COLO668 (cell line): Measurements from ENCODE around the gene PTPN9.
"Not testable (repeated sequence)": the region's sequence is repeated elsewhere in the genome, so short reads cannot be mapped to it uniquely, and the experiment has no call there.

Experiments used
- DNase-seq: peaks from one replicate; lab custom pipeline; 2025; ENCODE audit not compliant: unreplicated experiment; lab: John Stamatoyannopoulos, UW

The PTPN9 gene

DNA sequence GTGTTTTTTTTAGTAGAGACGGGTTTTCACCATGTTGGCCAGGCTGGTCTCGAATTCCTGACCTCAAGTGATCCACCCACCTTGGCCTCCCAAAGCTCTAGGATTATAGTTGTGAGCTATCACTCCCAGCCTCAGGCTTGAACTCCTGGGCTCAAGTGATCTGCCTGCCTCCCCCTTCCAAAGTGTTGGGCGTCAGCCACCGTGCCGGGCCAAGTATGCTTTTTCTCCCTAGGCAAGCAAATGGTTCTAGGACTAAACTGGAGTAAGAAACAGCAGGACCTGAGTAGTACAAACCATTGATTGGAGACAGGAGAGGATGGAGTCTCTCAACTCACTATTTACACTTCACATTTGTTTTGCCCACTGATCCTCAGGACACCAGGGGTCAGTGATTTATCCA is 4.6 kb upstream of the PTPN9 start:
- no peak for DNase-seq

DNA sequence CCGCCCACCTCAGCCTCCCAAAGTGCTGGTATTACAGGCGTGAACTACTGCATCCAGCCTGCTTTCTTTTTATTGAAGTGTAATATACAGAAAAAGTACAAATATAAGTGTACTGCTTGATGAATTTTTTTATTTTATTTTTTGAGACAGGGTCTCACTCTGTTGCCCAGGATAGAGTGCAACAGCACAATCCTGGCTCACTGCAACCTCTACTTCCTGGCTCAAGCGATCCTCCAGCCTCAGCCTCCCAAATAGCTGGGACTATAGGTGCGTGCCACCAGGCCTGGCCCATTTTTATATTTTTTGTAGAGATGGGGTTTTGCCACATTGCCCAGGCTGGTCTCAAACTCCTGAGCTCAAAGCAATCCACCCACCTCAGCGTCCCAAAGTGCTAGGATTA is 3.8 kb upstream of the PTPN9 start:
- not testable (repeated sequence) for DNase-seq

DNA sequence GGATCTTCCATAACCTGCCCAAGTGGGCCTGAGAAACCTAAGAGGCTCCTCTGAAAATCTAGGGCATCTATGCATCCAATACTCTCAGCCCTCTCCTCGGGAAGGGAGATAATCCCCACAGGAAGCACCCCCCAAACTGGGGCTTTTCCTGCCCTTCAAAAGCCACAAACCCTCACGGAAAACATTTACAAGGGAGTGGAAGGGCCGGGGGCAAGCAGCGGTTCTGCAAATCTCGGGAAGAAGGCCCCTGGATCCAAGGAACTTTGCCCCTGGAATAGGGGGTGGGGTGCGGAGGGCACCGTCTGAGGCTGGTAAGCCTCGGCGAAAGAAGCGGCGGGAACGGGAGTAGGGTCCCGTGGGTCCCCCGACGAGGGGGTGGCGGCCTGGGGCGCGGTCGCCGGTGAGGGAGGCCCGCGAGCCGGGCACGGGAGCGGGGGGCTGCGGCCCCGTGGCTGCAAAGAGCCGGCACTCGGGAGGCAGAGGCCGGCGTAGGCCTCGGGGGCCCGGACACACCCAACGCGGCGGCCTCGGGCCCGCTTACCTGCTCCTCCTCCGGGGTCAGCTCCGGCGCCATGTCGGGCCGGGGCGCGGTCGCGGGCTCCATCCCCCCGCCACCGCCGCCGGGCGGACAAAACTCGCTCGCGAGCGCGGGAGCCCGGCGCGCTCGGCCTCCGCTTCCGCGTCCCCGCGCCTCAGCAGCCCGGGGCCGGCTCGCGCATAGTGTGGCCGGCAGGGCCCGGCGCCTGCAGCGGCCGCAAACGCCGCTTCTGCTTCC is 755 bp downstream of the PTPN9 start:
- peak; percentile 74 for DNase-seq

- no peak for DNase-seq
Observed at GRCh38 chr15:75577401-75578172, 1.5 kb downstream of the PTPN9 start.

- DNase-seq = no peak
Observed at GRCh38 chr15:75573648-75574384, 5.3 kb downstream of the PTPN9 start.

DNA sequence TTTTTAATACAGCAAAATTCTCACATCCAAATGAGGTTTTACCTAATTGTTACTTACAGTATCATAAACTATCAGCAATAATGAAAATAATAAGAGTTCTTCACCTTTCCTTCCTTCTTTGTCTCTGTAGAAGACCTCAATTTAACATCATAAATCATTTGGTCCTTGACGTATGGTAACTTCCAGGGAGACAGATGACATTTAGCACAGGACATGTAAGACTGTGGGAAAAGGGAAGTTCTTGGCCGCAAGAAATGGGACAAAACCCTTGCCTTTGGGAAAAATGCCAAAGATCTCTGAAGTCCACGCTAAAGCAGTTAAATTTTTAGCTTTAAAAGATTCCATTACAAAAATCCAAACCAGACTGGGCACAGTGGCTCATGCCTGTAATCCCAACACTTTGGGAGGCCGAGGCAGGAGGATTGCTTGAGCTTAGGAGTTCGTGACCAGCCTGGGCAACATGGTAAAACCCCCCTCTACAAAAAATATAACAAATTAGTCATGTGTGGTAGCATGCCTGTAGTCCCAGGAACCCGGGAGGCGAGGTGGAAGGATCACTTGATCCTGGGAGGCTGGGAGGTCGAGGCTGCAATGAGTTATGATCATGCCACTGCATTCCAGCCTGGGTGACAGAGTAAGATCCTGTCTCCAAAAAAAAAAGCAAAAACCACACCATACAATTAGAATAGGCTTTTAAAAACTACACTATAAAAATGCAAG is 8.8 kb downstream of the PTPN9 start:
- DNase-seq = no peak

DNA sequence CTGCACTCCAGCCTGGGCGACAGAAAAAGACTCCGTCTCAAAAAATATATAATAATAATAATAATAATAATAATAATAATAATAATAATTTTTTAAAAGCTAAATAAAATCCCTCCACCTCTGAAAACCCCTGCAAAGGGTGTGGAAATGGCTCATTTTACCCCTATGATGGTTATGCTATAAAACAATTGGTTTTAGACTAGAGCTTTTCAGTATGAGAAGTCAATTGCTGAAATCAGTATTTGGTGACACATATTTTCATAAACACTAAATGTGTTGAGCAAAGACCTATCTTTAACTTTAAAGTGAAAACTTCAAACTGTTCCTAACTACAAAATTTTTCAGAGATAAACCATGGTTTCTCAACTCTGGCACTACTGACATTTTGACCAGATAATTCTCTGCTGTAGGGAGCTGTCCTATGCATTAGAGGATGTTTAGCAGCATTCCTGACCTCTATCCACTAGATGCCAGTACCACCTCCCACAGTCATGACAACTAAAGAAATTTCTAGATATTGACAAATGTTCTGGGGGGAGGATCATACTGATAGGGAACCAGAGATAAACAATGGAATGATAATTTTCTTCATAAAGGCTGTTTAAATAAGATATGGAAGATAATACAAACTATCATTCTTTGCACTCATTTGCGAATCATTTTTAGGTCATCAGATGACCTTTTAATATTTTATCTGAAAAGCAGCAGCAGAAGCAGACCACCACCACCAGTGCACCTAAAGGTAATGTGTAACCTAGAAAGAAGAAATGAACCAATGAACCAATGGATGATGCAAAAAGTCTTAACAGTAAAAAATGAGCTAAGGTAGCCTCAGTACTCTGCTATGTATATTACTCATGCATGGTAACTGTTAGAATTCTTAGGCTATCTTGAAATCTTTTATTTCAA is 13.8 kb downstream of the PTPN9 start:
- DNase-seq = no peak

DNA sequence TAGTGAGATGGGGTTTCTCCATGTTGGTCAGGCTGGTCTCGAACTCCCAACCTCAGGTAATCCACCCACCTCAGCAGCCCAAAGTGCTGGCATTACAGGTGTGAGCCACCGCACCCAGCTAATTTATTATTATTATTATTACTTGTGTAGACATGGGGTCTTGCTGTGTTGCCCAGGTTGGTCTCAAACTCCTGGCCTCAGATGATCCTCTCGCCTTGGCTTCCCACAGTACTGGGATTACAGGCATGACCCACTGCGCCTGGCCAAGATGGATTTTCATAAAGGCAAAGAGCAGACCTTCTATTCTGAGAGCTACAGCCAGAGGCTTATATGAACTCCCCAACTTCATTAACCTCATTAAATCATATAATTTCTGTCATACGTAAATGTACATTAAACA is 17.2 kb downstream of the PTPN9 start:
- no peak for DNase-seq

- DNase-seq = peak; percentile 28
Observed at GRCh38 chr15:75559360-75559759, 19.8 kb downstream of the PTPN9 start.

- DNase-seq = not testable (repeated sequence)
Observed at GRCh38 chr15:75558955-75559354, 20.2 kb downstream of the PTPN9 start.

DNA sequence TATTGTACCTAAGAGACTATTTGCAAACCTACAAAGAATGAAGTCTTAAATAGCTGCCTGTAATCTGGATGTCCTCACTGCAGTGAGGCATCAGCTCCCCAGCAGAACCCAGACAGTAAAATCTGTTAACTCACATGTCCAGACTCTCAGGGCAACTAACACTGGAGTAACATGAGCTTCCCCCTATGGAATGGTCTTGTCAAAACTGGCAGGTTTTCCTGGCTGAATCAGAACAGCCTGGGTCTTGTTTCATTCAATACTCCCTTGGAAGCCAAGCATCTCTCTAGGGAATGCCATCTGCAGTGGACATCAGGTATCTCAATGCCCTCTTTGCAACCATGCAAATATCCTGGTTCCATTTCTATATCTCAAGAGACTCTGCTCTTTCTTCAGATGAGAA is 24.4 kb downstream of the PTPN9 start:
- DNase-seq = no peak

- no peak for DNase-seq
Observed at GRCh38 chr15:75553659-75554058, 25.5 kb downstream of the PTPN9 start.

GRCh38 chr15:75551091-75551490 is 28.0 kb downstream of the PTPN9 start:
- no peak for DNase-seq

DNA sequence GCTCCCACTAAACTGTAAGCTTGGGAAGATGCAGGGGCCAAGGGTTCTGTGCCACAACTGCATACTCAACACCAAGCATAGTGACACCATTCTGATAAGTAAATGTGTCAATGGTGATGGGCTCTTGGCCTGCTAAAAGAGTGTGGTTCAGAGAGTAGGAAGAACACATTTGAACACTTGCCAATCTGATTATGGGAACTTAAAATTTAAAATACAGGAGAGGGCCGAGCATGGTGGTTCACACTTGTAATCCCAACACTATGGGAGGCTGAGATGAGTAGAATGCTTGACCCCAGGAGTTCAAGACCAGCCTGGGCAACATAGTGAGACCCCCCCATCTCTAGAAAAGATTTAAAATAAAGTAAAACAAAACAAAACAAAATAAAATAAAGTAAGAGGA is 34.1 kb downstream of the PTPN9 start:
- no peak for DNase-seq

GRCh38 chr15:75544359-75544758 is 34.8 kb downstream of the PTPN9 start:
- DNase-seq = no peak

DNA sequence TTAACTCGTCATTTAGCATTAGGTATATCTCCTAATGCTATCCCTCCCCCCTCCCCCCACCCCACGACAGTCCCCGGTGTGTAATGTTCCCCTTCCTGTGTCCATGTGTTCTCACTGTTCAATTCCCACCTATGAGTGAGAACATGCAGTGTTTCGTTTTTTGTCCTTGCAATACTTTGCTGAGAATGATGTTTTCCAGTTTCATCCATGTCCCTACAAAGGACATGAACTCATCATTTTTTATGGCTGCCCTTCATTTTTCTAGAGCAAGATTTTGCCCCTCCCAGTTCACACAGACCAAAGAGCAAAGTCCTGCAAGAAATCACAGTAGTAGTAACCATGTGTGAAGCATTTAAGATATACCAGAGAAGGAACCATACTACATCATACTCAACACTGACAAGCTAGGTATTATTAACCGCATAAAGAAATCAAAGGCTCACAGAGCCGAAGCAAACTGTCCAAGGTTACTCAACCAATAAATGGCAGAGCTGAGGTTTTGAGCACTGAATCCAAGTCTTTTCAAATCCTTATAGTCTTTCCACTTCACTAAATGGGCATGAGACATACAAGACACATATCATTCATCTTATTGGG is 36.1 kb downstream of the PTPN9 start:
- not testable (repeated sequence) for DNase-seq

GRCh38 chr15:75542386-75542797 is 36.7 kb downstream of the PTPN9 start:
- no peak for DNase-seq

DNA sequence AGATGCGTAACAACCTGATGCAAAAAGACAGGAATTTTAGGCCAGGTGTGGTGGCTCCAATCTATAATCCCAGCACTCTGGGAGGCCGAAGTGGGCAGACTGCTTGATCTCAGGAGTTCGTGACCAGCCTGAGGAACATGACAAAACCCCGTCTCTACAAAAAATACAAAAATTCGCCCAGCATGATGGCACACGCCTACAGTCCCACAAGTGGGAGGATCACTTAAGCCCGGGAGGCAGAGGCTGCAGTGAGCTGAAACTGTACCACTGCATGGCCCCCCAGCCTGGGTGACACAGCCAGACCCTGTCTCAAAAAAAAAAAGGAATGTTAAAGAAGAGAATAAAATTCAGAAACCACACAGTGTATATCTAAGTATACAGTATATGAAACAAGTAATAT is 40.7 kb downstream of the PTPN9 start:
- DNase-seq = no peak

DNA sequence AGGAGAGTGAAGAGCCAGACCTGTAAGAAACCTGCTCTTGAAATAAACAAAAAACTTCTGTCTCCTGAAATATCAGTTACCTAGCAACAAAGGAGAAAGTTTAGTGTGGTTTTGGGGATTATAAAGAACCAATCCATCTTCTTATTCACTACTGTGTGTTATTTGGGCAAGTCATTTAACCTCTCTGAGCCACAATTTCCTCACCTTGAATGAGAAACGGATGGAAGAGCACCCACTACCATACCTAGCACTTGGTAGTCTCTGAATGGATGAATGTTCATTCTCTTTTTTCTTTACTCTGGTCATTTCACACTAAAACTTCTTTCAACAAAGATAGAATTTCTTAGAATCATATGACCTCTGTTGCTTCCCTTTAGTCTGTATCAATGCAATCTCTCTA is 45.2 kb downstream of the PTPN9 start:
- no peak for DNase-seq
